ENCODE measurements around the gene R3HDM4. TPM values are rescaled to one million over a fixed set of nuclear protein-coding genes. Genes with fewer than 3 reads are reported as not detected.

Gene R3HDM4
- total and polyA plus RNA-seq, 4 donors: 14.1 to 72.4 (median 20.2) TPM

DNA sequence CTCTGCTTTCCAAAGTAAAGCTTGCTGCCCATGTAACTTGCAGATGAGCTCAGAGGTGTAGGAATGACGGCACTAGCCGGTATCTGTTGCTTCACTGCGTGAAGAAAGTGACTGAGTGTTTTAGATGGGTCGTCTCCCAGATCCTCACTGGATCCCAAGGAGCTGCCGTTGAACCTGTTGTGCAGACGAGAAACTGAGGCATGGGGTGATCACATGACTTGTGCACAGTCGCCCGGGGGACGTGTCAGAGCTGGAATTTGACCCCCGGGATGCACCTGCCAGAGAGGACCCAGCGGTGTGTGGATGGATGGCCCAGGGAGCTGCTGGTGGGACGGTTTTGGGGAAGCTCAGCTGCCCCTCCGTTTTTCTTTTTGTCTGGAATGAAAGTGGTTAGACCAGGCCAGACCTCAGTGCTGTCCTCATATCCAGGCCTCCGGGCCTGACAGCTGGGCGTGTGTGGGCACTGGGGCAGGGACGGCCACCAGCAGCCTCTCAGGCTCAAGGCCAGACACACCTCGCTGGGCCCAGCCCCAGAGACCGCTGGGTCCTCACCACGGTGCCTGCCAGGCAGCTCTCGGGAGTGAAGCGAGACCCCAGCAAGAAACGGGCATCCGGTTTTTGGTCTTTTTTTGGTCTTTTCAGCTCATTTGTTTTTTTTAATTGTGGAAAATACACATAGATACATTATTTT lies 25.4 kb upstream of the R3HDM4 start:
- Histone ChIP-seq H3K36me3 (ENCODE audit: control insufficient read depth in 4 of 4, insufficient read depth in 3 of 4, low read depth in 1 of 4, low read length in 3 of 4) (no peaks in the 10 kb centered on the region), H3K9ac (ENCODE audit: low read depth in 1 of 2, low read length in 2 of 2) (no peak overlapping the region), H3K27ac (ENCODE audit: low read depth in 1 of 2, low read length in 2 of 2) (no peak overlapping the region), H3K4me1 (ENCODE audit: control insufficient read depth in 4 of 4, insufficient read depth in 4 of 4, low read length in 3 of 4) (peaks cover 34 to 55% (median 42%) of the 10 kb centered on the region in 4 donors), H3K27me3 (ENCODE audit: control insufficient read depth in 4 of 4, insufficient read depth in 4 of 4, low read length in 3 of 4) (no peaks in the 10 kb centered on the region), H3K9me3 (ENCODE audit: control insufficient read depth in 4 of 4, low read length in 3 of 4) (no peaks in the 10 kb centered on the region), H3K4me3 (ENCODE audit: low read depth in 1 of 3, low read length in 3 of 3) (no peak overlapping the region)
- 91% methylated on average over 23 of the region's 23 CpGs for WGBS
- no peak for TF ChIP-seq YY1 (IDR thresholded peaks at IDR 0.05)
- TF ChIP-seq, protein P1, sequence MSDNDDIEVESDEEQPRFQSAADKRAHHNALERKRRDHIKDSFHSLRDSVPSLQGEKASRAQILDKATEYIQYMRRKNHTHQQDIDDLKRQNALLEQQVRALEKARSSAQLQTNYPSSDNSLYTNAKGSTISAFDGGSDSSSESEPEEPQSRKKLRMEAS (IDR thresholded peaks at IDR 0.05): no peak
- no peak for TF ChIP-seq RAD21 (IDR thresholded peaks at IDR 0.05)
- TF ChIP-seq GABPA (IDR thresholded peaks at IDR 0.05 in 1 of 2, conservative IDR thresholded peaks at IDR 0.05 in 1 of 2): no peak
- no peak for TF ChIP-seq FOXA2 (IDR thresholded peaks at IDR 0.05)
- no peak for TF ChIP-seq EGR1 (IDR thresholded peaks at IDR 0.05; ENCODE audit: low read depth in 2 of 2)
- no peak for TF ChIP-seq JUND (IDR thresholded peaks at IDR 0.05)
- TF ChIP-seq, protein P2, sequence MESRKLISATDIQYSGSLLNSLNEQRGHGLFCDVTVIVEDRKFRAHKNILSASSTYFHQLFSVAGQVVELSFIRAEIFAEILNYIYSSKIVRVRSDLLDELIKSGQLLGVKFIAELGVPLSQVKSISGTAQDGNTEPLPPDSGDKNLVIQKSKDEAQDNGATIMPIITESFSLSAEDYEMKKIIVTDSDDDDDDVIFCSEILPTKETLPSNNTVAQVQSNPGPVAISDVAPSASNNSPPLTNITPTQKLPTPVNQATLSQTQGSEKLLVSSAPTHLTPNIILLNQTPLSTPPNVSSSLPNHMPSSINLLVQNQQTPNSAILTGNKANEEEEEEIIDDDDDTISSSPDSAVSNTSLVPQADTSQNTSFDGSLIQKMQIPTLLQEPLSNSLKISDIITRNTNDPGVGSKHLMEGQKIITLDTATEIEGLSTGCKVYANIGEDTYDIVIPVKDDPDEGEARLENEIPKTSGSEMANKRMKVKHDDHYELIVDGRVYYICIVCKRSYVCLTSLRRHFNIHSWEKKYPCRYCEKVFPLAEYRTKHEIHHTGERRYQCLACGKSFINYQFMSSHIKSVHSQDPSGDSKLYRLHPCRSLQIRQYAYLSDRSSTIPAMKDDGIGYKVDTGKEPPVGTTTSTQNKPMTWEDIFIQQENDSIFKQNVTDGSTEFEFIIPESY (IDR thresholded peaks at IDR 0.05): no peak
- TF ChIP-seq FOXA1 (IDR thresholded peaks at IDR 0.05): no peak
- TF ChIP-seq HNF4G (IDR thresholded peaks at IDR 0.05): no peak
- TF ChIP-seq SP1 (IDR thresholded peaks at IDR 0.05): no peak
- TF ChIP-seq RXRA (IDR thresholded peaks at IDR 0.05): no peak
- TF ChIP-seq, protein P3, sequence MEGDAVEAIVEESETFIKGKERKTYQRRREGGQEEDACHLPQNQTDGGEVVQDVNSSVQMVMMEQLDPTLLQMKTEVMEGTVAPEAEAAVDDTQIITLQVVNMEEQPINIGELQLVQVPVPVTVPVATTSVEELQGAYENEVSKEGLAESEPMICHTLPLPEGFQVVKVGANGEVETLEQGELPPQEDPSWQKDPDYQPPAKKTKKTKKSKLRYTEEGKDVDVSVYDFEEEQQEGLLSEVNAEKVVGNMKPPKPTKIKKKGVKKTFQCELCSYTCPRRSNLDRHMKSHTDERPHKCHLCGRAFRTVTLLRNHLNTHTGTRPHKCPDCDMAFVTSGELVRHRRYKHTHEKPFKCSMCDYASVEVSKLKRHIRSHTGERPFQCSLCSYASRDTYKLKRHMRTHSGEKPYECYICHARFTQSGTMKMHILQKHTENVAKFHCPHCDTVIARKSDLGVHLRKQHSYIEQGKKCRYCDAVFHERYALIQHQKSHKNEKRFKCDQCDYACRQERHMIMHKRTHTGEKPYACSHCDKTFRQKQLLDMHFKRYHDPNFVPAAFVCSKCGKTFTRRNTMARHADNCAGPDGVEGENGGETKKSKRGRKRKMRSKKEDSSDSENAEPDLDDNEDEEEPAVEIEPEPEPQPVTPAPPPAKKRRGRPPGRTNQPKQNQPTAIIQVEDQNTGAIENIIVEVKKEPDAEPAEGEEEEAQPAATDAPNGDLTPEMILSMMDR (IDR thresholded peaks at IDR 0.05; ENCODE audit: low read depth, low read length, missing input control): no peak
- TF ChIP-seq, protein P4, sequence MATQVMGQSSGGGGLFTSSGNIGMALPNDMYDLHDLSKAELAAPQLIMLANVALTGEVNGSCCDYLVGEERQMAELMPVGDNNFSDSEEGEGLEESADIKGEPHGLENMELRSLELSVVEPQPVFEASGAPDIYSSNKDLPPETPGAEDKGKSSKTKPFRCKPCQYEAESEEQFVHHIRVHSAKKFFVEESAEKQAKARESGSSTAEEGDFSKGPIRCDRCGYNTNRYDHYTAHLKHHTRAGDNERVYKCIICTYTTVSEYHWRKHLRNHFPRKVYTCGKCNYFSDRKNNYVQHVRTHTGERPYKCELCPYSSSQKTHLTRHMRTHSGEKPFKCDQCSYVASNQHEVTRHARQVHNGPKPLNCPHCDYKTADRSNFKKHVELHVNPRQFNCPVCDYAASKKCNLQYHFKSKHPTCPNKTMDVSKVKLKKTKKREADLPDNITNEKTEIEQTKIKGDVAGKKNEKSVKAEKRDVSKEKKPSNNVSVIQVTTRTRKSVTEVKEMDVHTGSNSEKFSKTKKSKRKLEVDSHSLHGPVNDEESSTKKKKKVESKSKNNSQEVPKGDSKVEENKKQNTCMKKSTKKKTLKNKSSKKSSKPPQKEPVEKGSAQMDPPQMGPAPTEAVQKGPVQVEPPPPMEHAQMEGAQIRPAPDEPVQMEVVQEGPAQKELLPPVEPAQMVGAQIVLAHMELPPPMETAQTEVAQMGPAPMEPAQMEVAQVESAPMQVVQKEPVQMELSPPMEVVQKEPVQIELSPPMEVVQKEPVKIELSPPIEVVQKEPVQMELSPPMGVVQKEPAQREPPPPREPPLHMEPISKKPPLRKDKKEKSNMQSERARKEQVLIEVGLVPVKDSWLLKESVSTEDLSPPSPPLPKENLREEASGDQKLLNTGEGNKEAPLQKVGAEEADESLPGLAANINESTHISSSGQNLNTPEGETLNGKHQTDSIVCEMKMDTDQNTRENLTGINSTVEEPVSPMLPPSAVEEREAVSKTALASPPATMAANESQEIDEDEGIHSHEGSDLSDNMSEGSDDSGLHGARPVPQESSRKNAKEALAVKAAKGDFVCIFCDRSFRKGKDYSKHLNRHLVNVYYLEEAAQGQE (IDR thresholded peaks at IDR 0.05): no peak
- no peak for TF ChIP-seq TAF1 (conservative IDR thresholded peaks at IDR 0.05)
- TF ChIP-seq, protein P5, sequence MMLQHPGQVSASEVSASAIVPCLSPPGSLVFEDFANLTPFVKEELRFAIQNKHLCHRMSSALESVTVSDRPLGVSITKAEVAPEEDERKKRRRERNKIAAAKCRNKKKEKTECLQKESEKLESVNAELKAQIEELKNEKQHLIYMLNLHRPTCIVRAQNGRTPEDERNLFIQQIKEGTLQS (IDR thresholded peaks at IDR 0.05): no peak
- no peak for DNase-seq (ENCODE audit: low spot score)

Data from liver (tissue), 9 donors.